Activated naive CD4-positive, alpha-beta T cell treated with anti-CD3 and anti-CD28 coated beads, Interleukin-2, amount 50 U/mL, for 16 hours (primary cell): ENCODE data around the gene LIF.

Experiments
- DNase-seq: peaks from one replicate; pipeline ENCODE4 v3.0.0-alpha.2; 2020

The LIF gene

GRCh38 chr22:30262917-30263741, 16.6 kb upstream of the LIF start:
- peak; percentile 81 for DNase-seq

GRCh38 chr22:30262112-30262511, 15.6 kb upstream of the LIF start:
- DNase-seq: no peak

- DNase-seq: no peak
Observed at GRCh38 chr22:30261134-30261533, 14.6 kb upstream of the LIF start.

DNA sequence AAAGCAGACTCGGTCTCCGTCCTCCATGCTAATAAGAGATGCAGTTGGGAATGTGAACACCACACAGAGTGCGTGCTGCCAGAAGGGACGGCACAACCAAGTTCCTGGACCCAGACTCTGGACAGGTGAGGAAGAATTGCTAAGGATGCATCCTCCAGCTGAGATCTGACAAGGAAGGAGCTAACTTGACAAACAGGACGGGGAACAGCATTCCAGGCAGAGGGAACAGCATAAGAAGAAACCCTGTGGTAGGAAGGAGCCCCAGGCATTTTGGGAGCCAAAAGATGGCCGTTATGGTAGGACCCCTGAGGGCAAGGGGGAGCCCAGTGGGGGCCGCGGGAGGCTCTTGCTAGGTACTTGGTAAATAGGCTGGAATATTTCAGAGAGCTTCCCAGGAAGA, 14.1 kb upstream of the LIF start:
- no peak for DNase-seq

DNA sequence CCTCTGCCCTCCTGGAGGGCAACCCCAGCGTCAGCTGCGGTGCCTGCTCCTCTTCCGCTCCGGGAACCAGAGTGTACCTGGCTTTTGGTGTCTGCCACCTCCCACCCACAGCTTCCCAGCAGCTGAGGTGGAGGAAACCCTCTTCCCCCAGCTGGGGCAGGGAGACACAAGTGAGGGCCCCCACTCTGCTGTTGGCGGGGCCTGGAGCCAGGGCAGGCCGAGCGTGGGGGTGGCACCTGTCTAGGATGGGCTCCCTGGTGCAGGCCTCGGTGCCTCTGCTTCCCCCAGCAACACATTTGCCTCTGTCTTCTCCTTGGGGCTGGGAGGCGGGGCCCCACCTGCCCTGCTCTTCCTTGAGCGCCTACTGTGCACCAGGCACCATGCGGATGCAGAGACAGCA, 13.7 kb upstream of the LIF start:
- no peak for DNase-seq

GRCh38 chr22:30254314-30254713, 7.8 kb upstream of the LIF start:
- no peak for DNase-seq

- no peak for DNase-seq
Observed at GRCh38 chr22:30253205-30253852, 6.8 kb upstream of the LIF start.

GRCh38 chr22:30252411-30253204, 6.0 kb upstream of the LIF start:
- no peak for DNase-seq

- DNase-seq: no peak
Observed at GRCh38 chr22:30251711-30252110, 5.2 kb upstream of the LIF start.

- peak; percentile 32 for DNase-seq
Observed at GRCh38 chr22:30250661-30251267, 4.2 kb upstream of the LIF start.

DNA sequence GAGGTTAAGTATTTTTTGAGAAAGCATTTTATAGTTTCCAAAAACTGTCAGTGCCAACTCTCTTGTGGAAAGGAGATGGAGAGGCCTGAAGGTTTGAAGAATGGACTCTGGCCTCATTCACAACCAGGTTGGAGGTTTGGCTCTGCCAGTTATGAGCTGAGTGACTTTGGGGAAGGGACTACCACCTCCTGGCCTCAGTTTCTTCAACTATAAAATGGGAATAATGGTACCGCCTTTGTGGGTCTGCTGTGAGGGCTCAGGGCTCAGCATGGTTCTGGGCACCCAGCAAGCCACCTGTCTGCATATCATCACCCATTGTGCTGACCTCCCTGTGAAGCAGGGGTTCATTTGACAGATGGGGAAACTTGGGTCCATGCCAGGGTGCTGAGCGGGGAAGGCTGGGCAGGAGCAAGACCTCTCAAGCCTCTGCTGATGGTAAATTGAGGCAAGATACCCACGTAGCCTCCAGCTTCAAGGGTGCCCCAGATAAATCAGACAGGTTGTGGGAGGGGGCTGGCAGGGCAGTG, 3.5 kb upstream of the LIF start:
- DNase-seq: no peak

- no peak for DNase-seq
Observed at GRCh38 chr22:30249049-30250038, 2.8 kb upstream of the LIF start.

DNA sequence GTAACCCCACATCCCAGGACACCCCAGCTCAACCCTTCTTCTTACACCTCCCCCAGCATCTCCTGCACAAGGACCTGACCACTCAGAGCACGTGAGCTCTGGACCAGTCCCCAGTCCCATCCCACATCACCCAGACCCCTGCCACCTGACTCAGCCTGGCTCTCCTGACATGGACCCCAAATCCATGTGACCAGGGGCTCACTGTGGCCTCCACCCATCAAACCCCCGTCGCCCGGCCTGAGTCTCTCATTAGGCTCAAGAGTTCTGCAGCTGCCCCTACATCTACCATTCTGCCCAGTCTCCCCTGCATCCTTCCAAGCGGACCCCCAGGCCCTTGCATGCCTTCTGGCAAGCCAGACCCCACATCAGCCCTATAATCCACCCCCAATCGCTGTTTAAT, 1.9 kb upstream of the LIF start:
- DNase-seq: no peak

DNA sequence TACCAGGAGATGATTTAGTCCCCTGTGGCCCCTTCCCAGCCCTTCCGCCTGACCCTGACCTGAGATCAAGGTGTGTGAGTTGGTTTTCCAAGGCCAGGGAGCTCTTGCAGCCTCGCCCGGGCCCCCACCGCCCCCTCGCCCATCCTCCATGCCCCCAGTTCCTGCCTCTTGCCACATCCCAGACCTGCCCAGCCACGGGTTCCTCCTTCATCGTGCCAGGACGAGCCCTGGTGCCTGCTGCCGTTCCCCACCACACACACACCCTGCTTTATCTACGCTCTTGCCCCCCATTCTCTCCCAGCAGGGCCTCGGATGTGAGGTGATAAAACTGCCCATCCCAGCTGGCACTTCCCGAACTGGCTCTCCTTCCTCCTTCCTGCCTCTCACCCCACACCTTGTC, 1.4 kb upstream of the LIF start:
- no peak for DNase-seq

DNA sequence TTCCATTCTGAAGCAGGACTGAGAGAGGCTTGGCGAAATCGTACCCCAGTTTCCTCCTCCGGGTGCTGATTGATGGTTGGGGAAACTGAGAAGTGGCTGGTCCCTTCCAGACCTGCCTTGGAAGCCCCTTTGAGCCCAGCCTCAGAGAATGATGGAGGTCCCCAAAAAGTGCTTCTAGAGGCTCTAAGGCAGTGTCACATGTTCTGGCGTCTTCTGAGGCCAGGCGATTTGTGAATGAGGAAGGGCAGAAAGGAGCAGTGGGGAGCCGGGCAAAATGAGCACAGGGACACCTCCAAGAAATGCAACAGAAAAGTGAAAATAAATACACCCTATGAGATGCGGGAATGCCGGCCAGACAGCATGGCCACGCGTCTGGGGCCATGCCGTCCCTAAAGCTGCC, 1.0 kb upstream of the LIF start:
- no peak for DNase-seq

- no peak for DNase-seq
Observed at GRCh38 chr22:30246814-30247376, 336 bp upstream of the LIF start.

- no peak for DNase-seq
Observed at GRCh38 chr22:30245181-30245984, 1.2 kb downstream of the LIF start.

- no peak for DNase-seq
Observed at GRCh38 chr22:30244641-30245040, 1.9 kb downstream of the LIF start.

DNA sequence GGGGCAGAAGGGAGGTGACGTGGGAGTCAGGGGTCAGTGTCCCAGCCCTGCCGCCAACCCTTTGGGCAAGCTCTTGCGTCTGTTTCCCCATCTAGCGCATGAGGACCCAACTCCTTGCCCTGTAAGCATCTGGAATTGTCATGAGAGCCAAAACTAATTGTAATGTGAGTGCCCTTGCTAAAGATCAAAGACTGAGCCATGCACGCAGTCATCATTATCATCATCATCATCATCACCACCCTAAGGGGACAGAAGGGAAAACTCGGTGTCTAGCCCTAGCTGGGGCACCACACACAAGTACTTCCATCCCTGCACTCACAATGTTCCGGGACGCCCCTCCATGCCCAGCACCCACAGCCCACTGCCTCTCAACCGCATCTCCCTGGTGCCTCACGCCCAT, 2.5 kb downstream of the LIF start:
- DNase-seq: no peak

DNA sequence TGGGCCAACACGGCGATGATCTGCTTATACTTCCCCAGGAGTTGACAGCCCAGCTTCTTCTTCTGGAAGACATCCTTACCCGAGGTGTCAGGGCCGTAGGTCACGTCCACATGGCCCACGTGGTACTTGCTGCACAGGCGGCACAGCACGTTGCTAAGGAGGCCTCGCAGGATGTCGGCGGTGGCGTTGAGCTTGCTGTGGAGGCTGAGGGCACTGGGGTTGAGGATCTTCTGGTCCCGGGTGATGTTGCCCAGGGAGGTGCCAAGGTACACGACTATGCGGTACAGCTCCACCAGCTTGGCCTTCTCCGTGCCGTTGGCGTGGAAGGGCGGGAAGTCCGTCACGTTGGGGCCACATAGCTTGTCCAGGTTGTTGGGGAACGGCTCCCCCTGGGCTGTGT, 2.9 kb downstream of the LIF start:
- no peak for DNase-seq
